Activated T-cell treated with anti-CD3 and anti-CD28 coated beads, Interleukin-2, amount 50 U/mL, for 48 hours (primary cell): ENCODE data around the gene FOXP1.

Source experiments
- DNase-seq, 2 experiments: peaks; one replicate each; pipeline ENCODE4 v3.0.0-alpha.2; 2020

FOXP1 gene

GRCh38 chr3:71421820-71422566, 161.5 kb downstream of the FOXP1 start:
- peak in 1 of 2 experiments; percentile 69 for DNase-seq

GRCh38 chr3:71421475-71421819, 162.1 kb downstream of the FOXP1 start:
- DNase-seq: peak in 1 of 2 experiments; percentile 63

- DNase-seq: no peak
These were observed 164.2 kb downstream of the FOXP1 start for GRCh38 chr3:71419369-71419768.

GRCh38 chr3:71417791-71418190, 165.7 kb downstream of the FOXP1 start:
- DNase-seq: no peak

- DNase-seq: no peak
These were observed 166.7 kb downstream of the FOXP1 start for GRCh38 chr3:71416876-71417275.

- no peak for DNase-seq
These were observed 167.8 kb downstream of the FOXP1 start for GRCh38 chr3:71415681-71416122.

- DNase-seq: no peak
These were observed 169.2 kb downstream of the FOXP1 start for GRCh38 chr3:71414189-71414927.

GRCh38 chr3:71413572-71413971, 170.0 kb downstream of the FOXP1 start:
- no peak for DNase-seq

GRCh38 chr3:71409352-71409751, 174.2 kb downstream of the FOXP1 start:
- DNase-seq: no peak

- DNase-seq: no peak
These were observed 174.6 kb downstream of the FOXP1 start for GRCh38 chr3:71408903-71409302.

- DNase-seq: no peak
These were observed 175.7 kb downstream of the FOXP1 start for GRCh38 chr3:71407823-71408222.

- no peak for DNase-seq
These were observed 176.3 kb downstream of the FOXP1 start for GRCh38 chr3:71406972-71407810.

- no peak for DNase-seq
These were observed 180.6 kb downstream of the FOXP1 start for GRCh38 chr3:71402911-71403310.

- no peak for DNase-seq
These were observed 181.2 kb downstream of the FOXP1 start for GRCh38 chr3:71402280-71402679.

- DNase-seq: no peak
These were observed 181.8 kb downstream of the FOXP1 start for GRCh38 chr3:71401695-71402231.

- DNase-seq: no peak
These were observed 182.5 kb downstream of the FOXP1 start for GRCh38 chr3:71400986-71401451.

- DNase-seq: no peak
These were observed 184.1 kb downstream of the FOXP1 start for GRCh38 chr3:71399478-71399877.

- no peak for DNase-seq
These were observed 185.2 kb downstream of the FOXP1 start for GRCh38 chr3:71398157-71398836.

GRCh38 chr3:71397726-71398125, 185.8 kb downstream of the FOXP1 start:
- DNase-seq: no peak

GRCh38 chr3:71397046-71397445, 186.5 kb downstream of the FOXP1 start:
- DNase-seq: no peak

- DNase-seq: no peak
These were observed 187.4 kb downstream of the FOXP1 start for GRCh38 chr3:71395927-71396695.

- DNase-seq: no peak
These were observed 188.1 kb downstream of the FOXP1 start for GRCh38 chr3:71395470-71395869.
